LNCAP (cell line): ENCODE measurements around the gene ZCCHC14.

Experiments
- CTCF ChIP-seq: fragments of 450-650 bp; IDR thresholded peaks from 2 replicates; pipeline ENCODE4 v1.5.1; 2017; ENCODE audit warnings: mild to moderate bottlenecking

The ZCCHC14 gene

GRCh38 chr16:87382023-87382785 is 110.6 kb downstream of the ZCCHC14 start:
- no peak for TF ChIP-seq CTCF

- TF ChIP-seq CTCF: no peak
Measured at GRCh38 chr16:87380881-87381280, 111.9 kb downstream of the ZCCHC14 start.

- no peak for TF ChIP-seq CTCF
Measured at GRCh38 chr16:87380403-87380802, 112.4 kb downstream of the ZCCHC14 start.

GRCh38 chr16:87376660-87377059 is 116.2 kb downstream of the ZCCHC14 start:
- no peak for TF ChIP-seq CTCF

- no peak for TF ChIP-seq CTCF
Measured at GRCh38 chr16:87375426-87376135, 117.2 kb downstream of the ZCCHC14 start.

GRCh38 chr16:87374313-87374712 is 118.5 kb downstream of the ZCCHC14 start:
- TF ChIP-seq CTCF: no peak

- no peak for TF ChIP-seq CTCF
Measured at GRCh38 chr16:87372305-87372704, 120.5 kb downstream of the ZCCHC14 start.
